AG08395 (cell line): ENCODE data around the gene CCDC127.
"Not testable (repeated sequence)": the region's sequence is repeated elsewhere in the genome, so short reads cannot be mapped to it uniquely, and the experiment has no call there.

Experiments used
- DNase-seq: peaks from one replicate; pipeline ENCODE4 v3.0.0; 2012; ENCODE audit warnings: mixed read lengths, low spot score

The CCDC127 gene

GRCh38 chr5:172421-172820, 45.5 kb downstream of the CCDC127 start:
- DNase-seq: no peak

DNA sequence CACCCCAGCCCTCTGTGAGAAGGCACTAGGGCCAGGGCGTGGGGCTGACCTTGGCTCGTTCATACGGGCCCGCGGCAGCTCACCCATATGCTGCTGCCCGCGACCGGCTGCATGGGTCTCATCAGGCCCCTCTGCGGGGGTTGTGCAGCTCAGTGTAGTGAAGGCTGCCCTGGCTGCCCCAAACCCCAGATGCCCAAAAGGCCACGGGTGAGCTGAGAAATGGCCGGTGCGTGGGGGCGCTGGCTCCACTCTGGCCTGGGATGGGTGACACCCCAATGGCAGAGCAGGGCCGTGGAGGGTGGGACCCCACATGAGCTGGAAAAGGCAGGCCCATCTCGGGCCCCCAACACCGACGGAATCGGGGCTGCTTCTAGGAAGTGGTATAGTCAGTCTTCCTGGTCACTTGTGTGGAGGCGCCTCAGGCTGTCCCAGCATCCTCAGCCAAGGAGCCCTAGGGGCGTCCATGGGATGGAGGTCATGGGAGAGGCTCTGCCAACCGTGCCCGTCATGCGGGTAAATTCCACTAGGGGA, 46.1 kb downstream of the CCDC127 start:
- DNase-seq: no peak

DNA sequence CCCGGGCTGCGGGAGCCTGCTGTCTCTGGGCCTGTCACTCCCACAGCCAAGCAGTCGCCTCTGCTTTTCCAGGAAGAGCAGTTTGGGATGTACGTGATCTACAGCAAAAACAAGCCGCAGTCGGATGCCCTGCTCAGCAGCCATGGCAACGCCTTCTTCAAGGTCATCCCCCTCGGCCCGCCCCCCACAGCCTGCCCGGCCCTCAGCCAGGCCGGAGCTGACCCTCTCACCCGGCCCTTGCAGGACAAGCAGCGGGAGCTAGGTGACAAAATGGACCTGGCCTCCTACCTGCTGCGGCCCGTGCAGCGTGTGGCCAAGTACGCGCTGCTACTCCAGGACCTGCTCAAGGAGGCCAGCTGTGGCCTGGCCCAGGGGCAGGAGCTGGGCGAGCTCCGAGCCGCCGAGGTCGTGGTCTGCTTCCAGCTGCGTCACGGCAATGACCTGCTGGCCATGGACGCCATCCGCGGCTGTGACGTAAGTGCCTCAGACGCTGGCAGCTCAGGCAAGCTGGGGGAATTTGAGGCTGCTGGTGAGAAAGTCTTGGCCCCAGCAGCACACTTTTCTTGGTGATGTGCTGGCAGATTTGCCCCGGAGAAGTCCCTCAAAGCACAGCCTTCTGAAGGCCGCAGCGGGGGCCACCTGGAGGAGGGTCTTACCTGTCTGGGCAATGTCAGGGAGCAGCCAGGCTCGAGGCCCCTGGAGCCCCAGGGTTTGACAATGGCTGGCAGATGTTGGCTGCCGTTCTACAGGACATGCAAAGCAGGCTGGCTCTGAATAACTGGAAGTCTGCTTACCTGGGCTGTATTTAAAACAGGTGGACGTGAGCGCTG, 46.8 kb downstream of the CCDC127 start:
- no peak for DNase-seq

DNA sequence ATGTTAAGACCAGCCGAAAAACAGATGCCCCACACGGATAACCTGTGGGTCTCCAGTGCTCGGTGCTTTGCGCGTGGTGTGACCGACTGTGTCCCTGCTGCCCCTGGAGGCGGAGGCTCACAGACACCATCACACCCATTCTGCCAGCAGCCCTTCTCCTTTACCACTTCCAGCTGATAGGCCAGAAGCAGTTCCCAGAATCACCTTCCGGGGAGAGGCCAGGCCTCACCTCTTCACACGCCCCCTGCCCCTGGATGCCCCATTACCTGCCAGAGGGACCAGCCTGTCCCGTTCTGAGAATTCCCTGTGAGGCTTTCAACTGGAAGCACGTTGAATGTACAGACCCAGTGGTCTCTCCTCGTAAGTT, 48.2 kb downstream of the CCDC127 start:
- DNase-seq: no peak

DNA sequence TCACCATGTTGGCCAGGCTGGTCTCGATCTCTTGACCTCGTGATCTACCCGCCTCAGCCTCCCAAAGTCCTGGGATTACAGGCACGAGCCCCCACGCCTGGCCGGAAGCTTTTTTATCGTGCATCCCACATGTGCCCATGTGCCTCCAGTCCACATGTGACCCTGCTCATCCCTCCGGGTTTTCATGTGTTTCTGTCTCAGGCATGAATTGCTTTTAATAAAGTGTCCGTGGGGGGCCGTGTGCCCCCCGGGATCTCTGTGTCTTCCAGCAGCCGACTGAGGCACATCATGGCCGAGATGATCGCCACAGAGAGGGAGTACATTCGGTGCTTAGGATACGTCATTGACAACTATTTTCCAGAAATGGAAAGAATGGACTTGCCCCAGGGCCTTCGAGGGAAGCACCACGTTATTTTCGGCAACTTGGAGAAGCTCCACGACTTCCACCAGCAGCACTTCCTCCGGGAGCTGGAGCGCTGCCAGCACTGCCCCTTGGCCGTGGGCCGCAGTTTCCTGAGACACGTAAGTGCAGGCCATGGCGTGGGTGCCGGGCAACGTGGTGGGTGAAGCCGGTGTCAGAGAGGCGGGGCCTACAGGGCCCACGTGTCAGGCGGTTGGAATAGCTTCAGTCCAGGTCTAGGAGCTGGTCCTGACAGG, 48.8 kb downstream of the CCDC127 start:
- peak; percentile 70 for DNase-seq

DNA sequence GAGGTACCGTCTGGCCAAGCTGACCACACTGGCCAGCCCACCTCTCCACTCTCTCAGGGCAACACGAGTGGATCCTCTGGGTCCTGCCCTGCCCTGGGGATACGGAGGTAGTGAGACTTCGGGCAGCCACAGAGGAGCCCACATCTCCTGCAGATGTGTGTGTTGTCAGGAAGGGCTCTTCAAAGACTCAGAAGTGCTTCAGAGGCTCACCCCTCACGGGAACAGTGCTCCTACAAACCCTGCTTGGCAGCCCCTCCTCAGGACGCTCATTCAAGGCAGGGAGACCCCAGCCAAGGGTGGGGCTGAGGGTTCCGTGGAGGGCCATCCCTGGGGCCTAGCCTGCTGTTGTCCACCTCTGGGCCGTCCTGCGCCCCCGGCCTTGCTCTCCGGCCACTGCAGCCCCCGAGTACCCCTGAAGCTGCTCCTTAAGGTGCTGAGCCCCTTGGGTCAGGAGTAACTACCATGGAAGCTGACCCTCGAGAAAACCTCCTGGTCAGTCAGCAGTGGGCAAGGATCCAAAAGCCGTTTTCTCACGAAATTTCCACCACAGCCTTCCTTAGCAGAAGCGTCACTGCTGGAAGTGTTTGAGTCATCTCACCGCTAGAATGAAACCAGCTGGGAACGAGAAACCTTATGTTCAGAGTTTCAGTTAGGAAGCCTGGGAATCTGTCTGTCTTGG, 49.8 kb downstream of the CCDC127 start:
- DNase-seq: peak; percentile 95

GRCh38 chr5:167511-167910, 50.4 kb downstream of the CCDC127 start:
- peak; percentile 33 for DNase-seq

DNA sequence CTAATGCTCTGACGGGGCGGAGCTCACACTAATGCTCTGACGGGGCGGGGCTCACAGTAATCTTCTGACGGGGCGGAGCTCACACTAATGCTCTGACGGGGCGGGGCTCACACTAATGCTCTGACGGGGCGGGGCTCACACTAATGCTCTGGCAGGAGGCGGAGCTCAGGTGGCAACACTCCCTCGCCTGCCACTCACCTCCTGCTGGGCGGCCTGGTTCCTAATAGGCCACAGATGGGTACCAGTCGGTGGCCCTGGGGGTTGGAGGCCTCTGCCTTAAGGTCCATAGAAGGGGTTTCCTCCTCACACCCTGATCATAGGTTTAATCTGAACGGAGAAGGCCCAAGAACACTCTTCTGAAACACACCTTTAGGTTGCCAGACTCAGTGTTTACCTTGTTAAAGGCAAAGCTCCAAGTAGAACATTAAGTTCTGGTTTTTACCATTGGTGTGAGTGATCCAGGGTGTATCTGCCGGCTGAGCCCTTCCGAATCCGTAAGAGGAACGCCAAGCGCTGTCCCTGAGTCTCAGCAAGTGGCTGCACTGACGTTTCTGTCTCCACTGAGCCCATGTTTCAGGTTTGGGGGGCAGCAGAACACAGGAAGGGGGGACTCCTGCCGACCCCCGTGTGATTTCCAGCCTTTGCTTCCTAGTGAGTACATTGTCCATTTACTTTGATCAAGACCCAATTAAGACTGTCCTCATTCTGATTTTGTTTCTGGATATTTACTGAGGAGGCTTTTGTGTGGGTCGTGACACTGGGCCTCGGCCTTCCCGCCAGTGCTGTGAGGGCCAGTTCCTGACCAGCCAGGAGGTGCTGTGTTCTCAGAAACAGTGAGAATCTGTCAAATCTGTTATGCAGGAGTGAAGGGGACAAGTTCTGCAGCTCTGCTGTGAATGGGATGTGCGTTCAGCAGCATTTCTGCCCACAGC, 51.2 kb downstream of the CCDC127 start:
- DNase-seq: no peak

DNA sequence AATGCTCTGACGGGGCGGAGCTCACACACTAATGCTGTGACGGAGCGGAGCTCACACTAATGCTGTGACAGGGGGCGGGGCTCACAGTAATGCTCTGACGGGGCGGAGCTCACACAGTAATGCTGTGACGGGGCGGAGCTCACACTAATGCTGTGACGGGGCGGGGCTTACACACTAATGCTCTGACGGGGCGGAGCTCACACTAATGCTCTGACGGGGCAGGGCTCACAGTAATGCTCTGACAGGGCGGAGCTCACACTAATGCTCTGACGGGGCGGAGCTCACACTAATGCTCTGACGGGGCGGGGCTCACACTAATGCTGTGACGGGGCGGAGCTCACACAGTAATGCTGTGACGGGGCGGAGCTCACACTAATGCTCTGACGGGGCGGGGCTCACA, 53.2 kb downstream of the CCDC127 start:
- DNase-seq: not testable (repeated sequence)

- no peak for DNase-seq
Observed at GRCh38 chr5:164244-164643, 53.7 kb downstream of the CCDC127 start.

GRCh38 chr5:163841-164240, 54.1 kb downstream of the CCDC127 start:
- DNase-seq: no peak

DNA sequence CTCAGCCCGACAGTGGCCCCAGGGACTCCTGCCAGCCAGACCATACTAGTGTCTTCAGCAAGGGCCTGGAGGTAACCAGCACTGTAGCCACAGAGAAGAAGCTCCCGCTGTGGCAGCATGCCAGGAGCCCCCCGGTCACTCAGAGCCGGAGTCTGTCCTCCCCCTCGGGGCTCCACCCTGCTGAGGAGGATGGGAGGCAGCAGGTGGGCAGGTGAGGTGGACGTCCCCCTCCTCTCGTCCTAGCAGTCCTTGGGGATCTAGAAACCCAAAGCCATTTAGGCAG, 54.7 kb downstream of the CCDC127 start:
- DNase-seq: no peak

DNA sequence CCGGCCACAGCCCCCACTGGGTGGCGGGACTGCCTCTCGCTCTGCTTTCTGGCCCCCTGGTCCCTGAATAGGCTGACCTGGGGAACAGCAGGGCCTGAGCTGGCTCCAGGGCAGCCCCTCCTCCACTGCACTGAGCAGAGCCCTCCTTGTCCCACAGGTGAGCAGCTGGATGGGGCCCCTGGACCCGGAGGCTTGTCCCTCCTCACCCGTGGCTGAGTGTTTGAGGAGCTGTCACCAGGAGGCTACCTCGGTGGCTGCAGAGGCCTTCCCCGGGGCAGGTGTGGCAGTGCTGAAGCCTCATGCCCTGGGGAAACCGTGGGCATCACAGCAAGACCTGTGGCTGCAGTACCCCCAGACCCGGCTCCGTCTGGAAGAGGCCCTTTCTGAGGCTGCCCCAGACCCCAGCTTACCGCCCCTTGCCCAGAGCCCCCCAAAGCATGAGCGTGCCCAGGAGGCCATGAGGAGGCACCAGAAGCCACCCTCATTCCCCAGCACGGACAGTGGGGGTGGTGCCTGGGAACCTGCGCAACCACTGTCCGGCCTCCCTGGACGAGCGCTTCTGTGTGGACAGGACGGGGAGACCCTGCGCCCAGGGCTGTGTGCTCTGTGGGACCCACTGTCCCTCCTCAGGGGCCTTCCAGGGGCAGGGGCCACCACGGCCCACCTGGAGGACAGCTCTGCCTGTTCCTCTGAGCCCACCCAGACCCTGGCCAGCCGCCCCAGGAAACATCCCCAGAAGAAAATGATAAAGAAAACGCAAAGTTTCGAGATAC, 55.2 kb downstream of the CCDC127 start:
- no peak for DNase-seq

DNA sequence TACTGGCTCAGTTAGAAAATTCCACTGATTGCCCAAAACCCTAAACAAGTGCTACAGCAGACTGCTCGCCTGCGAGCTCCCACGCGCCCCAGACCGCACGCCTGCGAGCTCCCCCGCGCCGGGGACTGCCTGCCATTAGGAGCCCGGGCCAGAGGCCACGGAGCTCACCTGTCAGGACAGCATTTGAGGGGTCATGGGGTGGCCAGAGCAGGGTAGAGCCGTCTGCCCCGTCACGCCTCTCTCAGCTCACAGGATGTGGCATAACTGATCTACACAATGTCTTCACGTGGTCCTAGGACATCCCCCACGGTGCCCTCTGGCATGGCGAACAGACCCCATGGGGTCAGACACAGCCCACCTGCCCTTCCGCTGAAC, 55.8 kb downstream of the CCDC127 start:
- no peak for DNase-seq

DNA sequence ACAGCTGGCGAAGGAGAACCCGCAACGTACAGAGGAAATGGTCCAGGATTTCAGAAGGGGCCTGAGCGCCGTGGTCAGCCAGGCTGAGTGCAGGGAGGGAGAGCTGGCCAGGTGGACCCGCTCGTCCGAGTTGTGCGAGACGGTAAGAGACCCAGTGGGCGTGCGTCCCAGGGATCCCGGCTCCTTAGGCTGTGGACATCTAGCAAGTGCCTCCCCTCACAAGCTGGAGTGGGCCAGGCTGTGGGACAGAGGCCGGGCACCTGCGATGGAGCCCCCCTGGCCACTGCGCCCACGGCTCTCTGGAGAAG, 56.2 kb downstream of the CCDC127 start:
- DNase-seq: no peak

- DNase-seq: no peak
Observed at GRCh38 chr5:160921-161802, 56.8 kb downstream of the CCDC127 start.

DNA sequence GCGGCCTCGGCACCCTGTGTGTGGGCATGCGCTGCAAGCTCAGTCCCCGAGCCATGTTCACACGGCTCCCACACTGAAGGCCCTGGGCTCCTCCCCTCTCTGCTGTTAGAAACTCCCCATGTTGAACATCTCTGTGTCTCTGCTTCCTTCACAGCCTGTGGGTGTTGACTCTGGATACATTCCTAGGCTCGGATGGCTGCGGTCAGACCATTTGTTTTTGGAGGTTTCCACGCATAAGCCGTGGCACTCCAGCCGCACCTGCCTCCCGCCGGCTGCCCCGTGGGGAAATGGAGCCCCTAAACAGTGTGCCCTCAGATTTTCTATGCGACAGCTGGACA, 57.8 kb downstream of the CCDC127 start:
- DNase-seq: no peak

- peak; percentile 27 for DNase-seq
Observed at GRCh38 chr5:159448-160172, 58.3 kb downstream of the CCDC127 start.

- DNase-seq: no peak
Observed at GRCh38 chr5:158807-159447, 59.0 kb downstream of the CCDC127 start.
